HEK293 (cell line): Measurements from ENCODE around the gene SLC15A4.

Experiments
- CTCF ChIA-PET: fragments of 350-600 bp; formaldehyde crosslinking; extraction: SDS; loops from one replicate; lab custom pipeline; 2021; ENCODE audit warnings: antibody characterized with exemption; lab: Yijun Ruan, JAX
- POLR2A ChIA-PET: fragments of 300-600 bp; formaldehyde crosslinking; extraction: SDS; loops from one replicate; lab custom pipeline; 2020; ENCODE audit warnings: antibody characterized with exemption, inconsistent platforms; lab: Yijun Ruan, JAX
- H3K27ac ChIP-seq: fragments of 200-500 bp; sonication (Bioruptor generic); 2 replicates; pipeline ENCODE4 v1.5.1; 2014; ENCODE audit warnings: low read depth, low read length, control low read depth, inconsistent platforms; ENCODE audit errors: extremely low read depth
- H3K36me3 ChIP-seq, 2 experiments: fragments of 200-500 bp in 1 of 2; sonication (Bioruptor generic) in 1 of 2; 1 replicate in 1 of 2; 2 replicates in 1 of 2; pipeline ENCODE4 v1.5.1; 2014 to 2017; ENCODE audit warnings: inconsistent platforms in 2 of 2, low read length in 2 of 2; ENCODE audit not compliant: control insufficient read depth in 2 of 2, insufficient read depth in 1 of 2
- H3K4me1 ChIP-seq: fragments of 200-500 bp; sonication (Bioruptor generic); 2 replicates; pipeline ENCODE4 v1.5.1; 2014; ENCODE audit warnings: mild to moderate bottlenecking, low read length, inconsistent platforms; ENCODE audit not compliant: control insufficient read depth, insufficient read depth
- H3K4me3 ChIP-seq: 2 replicates; pipeline ENCODE4 v1.5.1; 2011; ENCODE audit warnings: low read depth, mild to moderate bottlenecking, control low read depth, low read length, moderate library complexity
- H3K9me3 ChIP-seq: fragments of 200-500 bp; sonication (Bioruptor generic); 2 replicates; pipeline ENCODE4 v1.5.1; 2014; ENCODE audit warnings: low read depth, low read length, inconsistent platforms; ENCODE audit not compliant: control insufficient read depth, insufficient read depth
- KLF1 ChIP-seq: fragments of 450-650 bp; formaldehyde crosslinking; IDR thresholded peaks from 2 replicates; pipeline ENCODE4 v1.5.1; 2016; ENCODE audit warnings: missing biosample characterization, missing genetic modification characterization
- OSR2 ChIP-seq: fragments of 450-650 bp; formaldehyde crosslinking; IDR thresholded peaks from 2 replicates; pipeline ENCODE4 v1.5.1; 2016; ENCODE audit warnings: missing biosample characterization, missing genetic modification characterization
- TRIM28 ChIP-seq: IDR thresholded peaks from 2 replicates; pipeline ENCODE4 v1.6.1; 2011; ENCODE audit warnings: low read length, control low read depth, borderline replicate concordance
- ZBTB21 ChIP-seq: fragments of 450-650 bp; formaldehyde crosslinking; IDR thresholded peaks from 2 replicates; pipeline ENCODE4 v1.5.1; 2017; ENCODE audit warnings: missing biosample characterization, missing genetic modification characterization
- ZFP3 ChIP-seq: fragments of 450-650 bp; formaldehyde crosslinking; IDR thresholded peaks from 2 replicates; pipeline ENCODE4 v1.5.1; 2016; ENCODE audit warnings: low read depth, missing biosample characterization, missing genetic modification characterization
- ZFP37 ChIP-seq: fragments of 450-650 bp; formaldehyde crosslinking; IDR thresholded peaks from 2 replicates; pipeline ENCODE4 v1.5.1; 2016; ENCODE audit warnings: missing biosample characterization, missing genetic modification characterization
- ZNF16 ChIP-seq: fragments of 450-650 bp; formaldehyde crosslinking; IDR thresholded peaks from 2 replicates; pipeline ENCODE4 v1.5.1; 2016; ENCODE audit warnings: low read depth, missing biosample characterization, missing genetic modification characterization
- ZNF169 ChIP-seq: fragments of 450-650 bp; formaldehyde crosslinking; IDR thresholded peaks from 2 replicates; pipeline ENCODE4 v1.5.1; 2016; ENCODE audit warnings: missing biosample characterization, missing genetic modification characterization
- ZNF248 ChIP-seq: fragments of 450-650 bp; formaldehyde crosslinking; IDR thresholded peaks from 2 replicates; pipeline ENCODE4 v1.5.1; 2017; ENCODE audit warnings: missing biosample characterization, missing genetic modification characterization
- ZNF302 ChIP-seq: fragments of 450-650 bp; formaldehyde crosslinking; IDR thresholded peaks from 2 replicates; pipeline ENCODE4 v1.5.1; 2016; ENCODE audit warnings: missing biosample characterization, missing genetic modification characterization, low read depth
- ZNF311 ChIP-seq: fragments of 450-650 bp; formaldehyde crosslinking; IDR thresholded peaks from 2 replicates; pipeline ENCODE4 v1.5.1; 2017; ENCODE audit warnings: missing biosample characterization, missing genetic modification characterization, borderline replicate concordance
- ZNF514 ChIP-seq: fragments of 450-650 bp; formaldehyde crosslinking; IDR thresholded peaks from 2 replicates; pipeline ENCODE4 v1.5.1; 2016; ENCODE audit warnings: missing biosample characterization, missing genetic modification characterization
- ZNF529 ChIP-seq: fragments of 450-650 bp; formaldehyde crosslinking; IDR thresholded peaks from 2 replicates; pipeline ENCODE4 v1.5.1; 2017; ENCODE audit warnings: missing genetic modification characterization, missing biosample characterization; ENCODE audit not compliant: insufficient replicate concordance
- ZNF561 ChIP-seq: fragments of 450-650 bp; IDR thresholded peaks from 2 replicates; pipeline ENCODE4 v1.5.1; 2018; ENCODE audit warnings: missing biosample characterization, missing genetic modification characterization, borderline replicate concordance
- ZNF623 ChIP-seq: fragments of 450-650 bp; formaldehyde crosslinking; IDR thresholded peaks from 2 replicates; pipeline ENCODE4 v1.5.1; 2016; ENCODE audit warnings: missing biosample characterization, missing genetic modification characterization
- ZNF654 ChIP-seq: fragments of 450-650 bp; formaldehyde crosslinking; IDR thresholded peaks from 2 replicates; pipeline ENCODE4 v1.5.1; 2016; ENCODE audit warnings: low read depth, missing biosample characterization, missing genetic modification characterization
- ZNF664 ChIP-seq: fragments of 450-650 bp; formaldehyde crosslinking; IDR thresholded peaks from 2 replicates; pipeline ENCODE4 v1.5.1; 2016; ENCODE audit warnings: missing biosample characterization, missing genetic modification characterization
- ZXDB ChIP-seq: fragments of 450-650 bp; formaldehyde crosslinking; IDR thresholded peaks from 2 replicates; pipeline ENCODE4 v1.5.1; 2016; ENCODE audit warnings: missing biosample characterization, missing genetic modification characterization
- TF ChIP-seq, protein P1 (sequence below): fragments of 450-650 bp; formaldehyde crosslinking; IDR thresholded peaks from 2 replicates; pipeline ENCODE4 v1.5.1; 2016; ENCODE audit warnings: missing biosample characterization, missing genetic modification characterization
- TF ChIP-seq, protein P2 (sequence below): fragments of 450-650 bp; formaldehyde crosslinking; IDR thresholded peaks from 2 replicates; pipeline ENCODE4 v1.5.1; 2016; ENCODE audit warnings: missing biosample characterization, missing genetic modification characterization

Gene SLC15A4

DNA sequence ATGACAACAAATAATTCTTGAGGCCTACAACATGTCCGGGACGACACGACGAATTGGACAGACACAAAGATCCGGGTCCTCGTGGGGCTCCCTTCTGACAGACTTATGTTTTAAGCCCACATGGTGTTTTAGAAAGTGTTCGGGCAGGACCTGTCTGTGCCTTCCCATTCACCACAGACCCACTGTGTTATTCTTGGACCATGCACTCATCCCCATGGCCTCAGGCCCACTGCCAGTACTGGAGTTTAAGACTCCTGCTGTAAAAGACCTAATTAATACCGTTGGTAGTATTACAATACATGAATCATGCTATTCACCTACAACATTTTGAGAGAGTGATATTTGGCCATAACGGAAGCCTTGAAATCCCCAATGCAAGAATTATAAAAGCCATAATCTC, 20.0 kb downstream of the SLC15A4 start:
- no peak overlapping the region for H3K27ac ChIP-seq
- H3K36me3 ChIP-seq = peaks cover 22 to 78% of the 10 kb centered on the region in 2 experiments
- CTCF ChIA-PET = no interaction called here
- H3K4me3 ChIP-seq = no peak overlapping the region
- no peaks in the 10 kb centered on the region for H3K9me3 ChIP-seq
- TF ChIP-seq ZNF529 (tag by site-specific recombination) = no peak
- TF ChIP-seq ZNF169 (tag by site-specific recombination) = no peak
- no peak for TF ChIP-seq ZNF311 (tag by site-specific recombination)
- TF ChIP-seq ZNF664 (tag by site-specific recombination) = no peak
- TF ChIP-seq OSR2 (tag by site-specific recombination) = no peak
- TF ChIP-seq, protein P1, sequence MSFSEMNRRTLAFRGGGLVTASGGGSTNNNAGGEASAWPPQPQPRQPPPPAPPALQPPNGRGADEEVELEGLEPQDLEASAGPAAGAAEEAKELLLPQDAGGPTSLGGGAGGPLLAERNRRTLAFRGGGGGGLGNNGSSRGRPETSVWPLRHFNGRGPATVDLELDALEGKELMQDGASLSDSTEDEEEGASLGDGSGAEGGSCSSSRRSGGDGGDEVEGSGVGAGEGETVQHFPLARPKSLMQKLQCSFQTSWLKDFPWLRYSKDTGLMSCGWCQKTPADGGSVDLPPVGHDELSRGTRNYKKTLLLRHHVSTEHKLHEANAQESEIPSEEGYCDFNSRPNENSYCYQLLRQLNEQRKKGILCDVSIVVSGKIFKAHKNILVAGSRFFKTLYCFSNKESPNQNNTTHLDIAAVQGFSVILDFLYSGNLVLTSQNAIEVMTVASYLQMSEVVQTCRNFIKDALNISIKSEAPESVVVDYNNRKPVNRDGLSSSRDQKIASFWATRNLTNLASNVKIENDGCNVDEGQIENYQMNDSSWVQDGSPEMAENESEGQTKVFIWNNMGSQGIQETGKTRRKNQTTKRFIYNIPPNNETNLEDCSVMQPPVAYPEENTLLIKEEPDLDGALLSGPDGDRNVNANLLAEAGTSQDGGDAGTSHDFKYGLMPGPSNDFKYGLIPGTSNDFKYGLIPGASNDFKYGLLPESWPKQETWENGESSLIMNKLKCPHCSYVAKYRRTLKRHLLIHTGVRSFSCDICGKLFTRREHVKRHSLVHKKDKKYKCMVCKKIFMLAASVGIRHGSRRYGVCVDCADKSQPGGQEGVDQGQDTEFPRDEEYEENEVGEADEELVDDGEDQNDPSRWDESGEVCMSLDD (tag by site-specific recombination) = no peak
- no peak for TF ChIP-seq ZNF16 (tag by site-specific recombination)
- TF ChIP-seq, all 188 proteins: peak for 0
- H3K4me1 ChIP-seq = no peaks in the 10 kb centered on the region
- POLR2A ChIA-PET = no interaction called here

DNA sequence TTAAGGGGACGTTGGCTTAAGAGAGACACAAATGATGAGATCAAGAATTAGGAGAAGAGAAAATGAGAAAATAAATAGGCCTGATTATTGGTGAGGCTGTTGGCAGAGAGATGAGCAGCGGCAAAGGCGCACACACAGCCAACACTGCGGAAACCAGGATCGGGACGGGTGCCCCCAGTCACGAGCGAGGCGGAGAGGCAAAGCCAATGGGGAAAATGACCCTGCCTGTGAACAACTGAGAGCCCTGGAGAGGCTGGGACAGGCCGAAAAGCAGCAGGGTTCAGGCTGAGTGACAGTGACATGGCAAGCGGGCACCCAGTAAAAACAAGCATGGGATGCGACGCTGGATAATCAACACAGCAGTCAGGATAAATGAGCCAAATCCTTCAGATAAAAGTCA, 21.0 kb downstream of the SLC15A4 start:
- Histone ChIP-seq H3K4me3 (no peak overlapping the region), H3K4me1 (no peaks in the 10 kb centered on the region), H3K36me3 (peaks cover 25 to 78% of the 10 kb centered on the region in 2 experiments), H3K27ac (no peak overlapping the region), H3K9me3 (no peaks in the 10 kb centered on the region)
- TF ChIP-seq ZNF654 (tag by site-specific recombination) (no peak), ZNF514 (tag by site-specific recombination) (no peak), ZBTB21 (tag by site-specific recombination) (no peak), ZNF561 (tag by site-specific recombination) (no peak), ZFP37 (tag by site-specific recombination) (no peak), ZXDB (tag by site-specific recombination) (no peak)
- TF ChIP-seq, protein P2, sequence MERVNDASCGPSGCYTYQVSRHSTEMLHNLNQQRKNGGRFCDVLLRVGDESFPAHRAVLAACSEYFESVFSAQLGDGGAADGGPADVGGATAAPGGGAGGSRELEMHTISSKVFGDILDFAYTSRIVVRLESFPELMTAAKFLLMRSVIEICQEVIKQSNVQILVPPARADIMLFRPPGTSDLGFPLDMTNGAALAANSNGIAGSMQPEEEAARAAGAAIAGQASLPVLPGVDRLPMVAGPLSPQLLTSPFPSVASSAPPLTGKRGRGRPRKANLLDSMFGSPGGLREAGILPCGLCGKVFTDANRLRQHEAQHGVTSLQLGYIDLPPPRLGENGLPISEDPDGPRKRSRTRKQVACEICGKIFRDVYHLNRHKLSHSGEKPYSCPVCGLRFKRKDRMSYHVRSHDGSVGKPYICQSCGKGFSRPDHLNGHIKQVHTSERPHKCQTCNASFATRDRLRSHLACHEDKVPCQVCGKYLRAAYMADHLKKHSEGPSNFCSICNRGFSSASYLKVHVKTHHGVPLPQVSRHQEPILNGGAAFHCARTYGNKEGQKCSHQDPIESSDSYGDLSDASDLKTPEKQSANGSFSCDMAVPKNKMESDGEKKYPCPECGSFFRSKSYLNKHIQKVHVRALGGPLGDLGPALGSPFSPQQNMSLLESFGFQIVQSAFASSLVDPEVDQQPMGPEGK (tag by site-specific recombination) = no peak
- ChIA-PET CTCF (no interaction called here), POLR2A (no interaction called here)

DNA sequence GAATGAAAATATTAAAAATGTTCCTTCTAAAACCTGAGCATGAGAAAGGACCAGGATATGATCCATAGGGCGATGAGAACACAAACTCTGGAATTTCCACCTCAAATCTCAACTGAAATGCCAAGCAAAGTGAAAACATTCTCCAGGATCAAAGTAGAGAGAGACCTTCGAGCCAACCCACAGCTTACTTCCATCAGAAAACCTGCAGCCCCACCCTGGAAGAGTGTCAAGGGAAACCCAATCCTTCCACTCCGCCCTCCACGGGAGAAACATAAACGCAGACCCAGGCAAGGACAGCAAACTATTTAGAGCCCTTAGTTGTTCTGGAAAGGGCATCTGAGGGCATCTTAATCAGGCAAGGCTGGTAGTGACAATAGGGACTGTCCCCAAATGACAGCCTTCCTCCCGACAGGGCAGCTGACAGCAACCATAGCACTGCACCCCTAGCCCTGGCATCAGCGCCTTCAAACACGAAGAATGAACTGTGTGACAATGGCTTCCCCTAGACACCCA, 21.8 kb downstream of the SLC15A4 start:
- no peak for TF ChIP-seq ZNF248 (tag by site-specific recombination)
- TF ChIP-seq KLF1 (tag by site-specific recombination) = peak; percentile 65
- no peak for TF ChIP-seq ZNF302 (tag by site-specific recombination)
- no peak for TF ChIP-seq ZFP3 (tag by site-specific recombination)
- TF ChIP-seq TRIM28 = no peak
- TF ChIP-seq ZNF623 (tag by site-specific recombination) = no peak
- TF ChIP-seq ZNF654 (tag by site-specific recombination) = no peak
- Histone ChIP-seq H3K36me3 (peaks cover 25 to 78% of the 10 kb centered on the region in 2 experiments), H3K27ac (no peak overlapping the region), H3K4me3 (no peak overlapping the region), H3K9me3 (no peaks in the 10 kb centered on the region), H3K4me1 (no peaks in the 10 kb centered on the region)
- ChIA-PET CTCF (no interaction called here), POLR2A (no interaction called here)
